ENCODE results near the gene RTBDN.
A peak's percentile ranks its signal among the peaks of the same experiment; 100 is the strongest.

- peak; percentile 36 for TF ChIP-seq POLR2A (IDR thresholded peaks at IDR 0.05; ENCODE audit: low read length)
- no peak for TF ChIP-seq GATA1 (IDR thresholded peaks at IDR 0.05; ENCODE audit: low read depth, low read length)
Observed at GRCh38 chr19:12778017-12778904, 56.1 kb downstream of the RTBDN start.

Data from erythroblast (primary cell).